SK-N-SH (cell line): Measurements from ENCODE around the gene SLC22A4.

ENCODE experiments used
- ELF1 ChIP-seq: IDR thresholded peaks from 2 replicates; pipeline ENCODE4 v1.4.0; 2012
- TF ChIP-seq, protein P1 (sequence below): IDR thresholded peaks from 2 replicates; pipeline ENCODE4 v1.6.1; 2012; ENCODE audit warnings: mild to moderate bottlenecking, low read depth, low read length, moderate library complexity
- TF ChIP-seq, protein P2 (sequence below): fragments of 200-600 bp; sonication (generic); IDR thresholded peaks from 2 replicates; pipeline ENCODE4 v1.6.1; 2017; ENCODE audit warnings: antibody characterized with exemption, mild to moderate bottlenecking, moderate library complexity

DNA sequence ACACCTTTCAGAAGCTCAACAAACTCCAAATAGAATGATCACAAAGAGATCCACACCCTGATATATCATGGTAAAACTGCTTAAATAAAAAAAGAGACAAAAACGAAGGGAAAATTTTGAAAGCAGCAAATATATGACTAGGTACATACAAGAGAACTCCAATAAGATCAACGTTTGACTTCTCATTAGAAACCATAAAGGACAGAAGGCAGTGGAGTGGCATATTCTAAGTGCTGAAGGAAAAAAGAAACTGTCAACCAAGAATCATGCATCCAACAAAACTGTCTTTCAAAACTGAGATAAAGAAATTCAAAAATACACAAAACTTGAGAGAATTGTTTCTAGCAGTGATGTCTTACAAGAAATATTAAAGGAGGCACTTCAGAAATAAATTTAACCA is 11.2 kb downstream of the SLC22A4 start:
- no peak for TF ChIP-seq ELF1
- TF ChIP-seq, protein P1, sequence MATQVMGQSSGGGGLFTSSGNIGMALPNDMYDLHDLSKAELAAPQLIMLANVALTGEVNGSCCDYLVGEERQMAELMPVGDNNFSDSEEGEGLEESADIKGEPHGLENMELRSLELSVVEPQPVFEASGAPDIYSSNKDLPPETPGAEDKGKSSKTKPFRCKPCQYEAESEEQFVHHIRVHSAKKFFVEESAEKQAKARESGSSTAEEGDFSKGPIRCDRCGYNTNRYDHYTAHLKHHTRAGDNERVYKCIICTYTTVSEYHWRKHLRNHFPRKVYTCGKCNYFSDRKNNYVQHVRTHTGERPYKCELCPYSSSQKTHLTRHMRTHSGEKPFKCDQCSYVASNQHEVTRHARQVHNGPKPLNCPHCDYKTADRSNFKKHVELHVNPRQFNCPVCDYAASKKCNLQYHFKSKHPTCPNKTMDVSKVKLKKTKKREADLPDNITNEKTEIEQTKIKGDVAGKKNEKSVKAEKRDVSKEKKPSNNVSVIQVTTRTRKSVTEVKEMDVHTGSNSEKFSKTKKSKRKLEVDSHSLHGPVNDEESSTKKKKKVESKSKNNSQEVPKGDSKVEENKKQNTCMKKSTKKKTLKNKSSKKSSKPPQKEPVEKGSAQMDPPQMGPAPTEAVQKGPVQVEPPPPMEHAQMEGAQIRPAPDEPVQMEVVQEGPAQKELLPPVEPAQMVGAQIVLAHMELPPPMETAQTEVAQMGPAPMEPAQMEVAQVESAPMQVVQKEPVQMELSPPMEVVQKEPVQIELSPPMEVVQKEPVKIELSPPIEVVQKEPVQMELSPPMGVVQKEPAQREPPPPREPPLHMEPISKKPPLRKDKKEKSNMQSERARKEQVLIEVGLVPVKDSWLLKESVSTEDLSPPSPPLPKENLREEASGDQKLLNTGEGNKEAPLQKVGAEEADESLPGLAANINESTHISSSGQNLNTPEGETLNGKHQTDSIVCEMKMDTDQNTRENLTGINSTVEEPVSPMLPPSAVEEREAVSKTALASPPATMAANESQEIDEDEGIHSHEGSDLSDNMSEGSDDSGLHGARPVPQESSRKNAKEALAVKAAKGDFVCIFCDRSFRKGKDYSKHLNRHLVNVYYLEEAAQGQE, result no peak
- TF ChIP-seq, protein P2, sequence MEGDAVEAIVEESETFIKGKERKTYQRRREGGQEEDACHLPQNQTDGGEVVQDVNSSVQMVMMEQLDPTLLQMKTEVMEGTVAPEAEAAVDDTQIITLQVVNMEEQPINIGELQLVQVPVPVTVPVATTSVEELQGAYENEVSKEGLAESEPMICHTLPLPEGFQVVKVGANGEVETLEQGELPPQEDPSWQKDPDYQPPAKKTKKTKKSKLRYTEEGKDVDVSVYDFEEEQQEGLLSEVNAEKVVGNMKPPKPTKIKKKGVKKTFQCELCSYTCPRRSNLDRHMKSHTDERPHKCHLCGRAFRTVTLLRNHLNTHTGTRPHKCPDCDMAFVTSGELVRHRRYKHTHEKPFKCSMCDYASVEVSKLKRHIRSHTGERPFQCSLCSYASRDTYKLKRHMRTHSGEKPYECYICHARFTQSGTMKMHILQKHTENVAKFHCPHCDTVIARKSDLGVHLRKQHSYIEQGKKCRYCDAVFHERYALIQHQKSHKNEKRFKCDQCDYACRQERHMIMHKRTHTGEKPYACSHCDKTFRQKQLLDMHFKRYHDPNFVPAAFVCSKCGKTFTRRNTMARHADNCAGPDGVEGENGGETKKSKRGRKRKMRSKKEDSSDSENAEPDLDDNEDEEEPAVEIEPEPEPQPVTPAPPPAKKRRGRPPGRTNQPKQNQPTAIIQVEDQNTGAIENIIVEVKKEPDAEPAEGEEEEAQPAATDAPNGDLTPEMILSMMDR, result no peak
